ENCODE results near the gene ASAP2.

DNA sequence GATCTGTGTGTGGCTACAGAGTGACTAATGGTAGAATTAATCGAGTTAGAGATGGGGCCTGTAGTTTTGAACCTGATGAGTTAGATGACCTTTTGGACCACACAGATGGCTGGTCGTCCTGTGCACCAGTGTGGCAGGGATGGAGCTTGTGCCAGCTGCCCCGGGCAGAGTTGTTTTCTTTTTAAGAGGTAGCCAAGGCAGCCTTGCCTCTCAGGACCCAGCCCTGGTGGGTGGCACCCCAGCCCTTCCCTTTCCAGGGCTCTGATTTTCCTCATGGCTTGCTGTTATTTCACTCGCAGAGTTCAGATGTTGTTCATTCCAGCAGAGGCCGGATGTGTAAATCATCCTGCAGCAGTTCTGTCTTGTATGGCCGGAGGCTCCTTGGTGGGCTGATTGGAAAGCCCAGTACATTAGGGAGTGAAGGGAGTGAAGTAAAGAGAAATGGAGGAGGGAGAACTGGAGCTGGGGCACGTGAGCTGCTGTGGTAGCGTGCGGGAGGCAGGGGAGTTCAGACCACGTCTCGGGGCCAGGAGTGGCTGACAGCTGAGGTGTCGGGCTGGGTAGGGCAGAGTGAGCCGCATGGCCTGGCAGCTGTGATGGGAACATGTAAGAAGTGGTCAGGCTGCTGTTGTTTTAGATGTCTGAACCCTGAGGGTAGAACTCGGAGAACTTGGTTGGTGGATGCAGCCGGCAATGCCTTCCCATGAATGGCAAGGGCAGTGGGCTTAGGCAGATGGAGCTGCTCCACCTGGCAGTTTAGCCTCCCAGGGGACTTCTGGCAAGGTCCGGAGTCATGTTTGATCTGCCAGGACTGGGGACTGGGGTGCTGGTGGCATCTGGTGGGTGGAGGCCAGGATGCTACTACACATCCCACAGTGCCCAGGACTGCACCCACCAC is 28.8 kb downstream of the ASAP2 start:
- TF ChIP-seq, protein P1, sequence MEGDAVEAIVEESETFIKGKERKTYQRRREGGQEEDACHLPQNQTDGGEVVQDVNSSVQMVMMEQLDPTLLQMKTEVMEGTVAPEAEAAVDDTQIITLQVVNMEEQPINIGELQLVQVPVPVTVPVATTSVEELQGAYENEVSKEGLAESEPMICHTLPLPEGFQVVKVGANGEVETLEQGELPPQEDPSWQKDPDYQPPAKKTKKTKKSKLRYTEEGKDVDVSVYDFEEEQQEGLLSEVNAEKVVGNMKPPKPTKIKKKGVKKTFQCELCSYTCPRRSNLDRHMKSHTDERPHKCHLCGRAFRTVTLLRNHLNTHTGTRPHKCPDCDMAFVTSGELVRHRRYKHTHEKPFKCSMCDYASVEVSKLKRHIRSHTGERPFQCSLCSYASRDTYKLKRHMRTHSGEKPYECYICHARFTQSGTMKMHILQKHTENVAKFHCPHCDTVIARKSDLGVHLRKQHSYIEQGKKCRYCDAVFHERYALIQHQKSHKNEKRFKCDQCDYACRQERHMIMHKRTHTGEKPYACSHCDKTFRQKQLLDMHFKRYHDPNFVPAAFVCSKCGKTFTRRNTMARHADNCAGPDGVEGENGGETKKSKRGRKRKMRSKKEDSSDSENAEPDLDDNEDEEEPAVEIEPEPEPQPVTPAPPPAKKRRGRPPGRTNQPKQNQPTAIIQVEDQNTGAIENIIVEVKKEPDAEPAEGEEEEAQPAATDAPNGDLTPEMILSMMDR (IDR thresholded peaks at IDR 0.05; ENCODE audit: borderline replicate concordance, extremely low read depth, low read length, poor library complexity, severe bottlenecking): no peak
- no peak for TF ChIP-seq EZH2 (IDR thresholded peaks at IDR 0.05; ENCODE audit: borderline replicate concordance, low read depth, low read length, severe bottlenecking)
